NCI-H146 (cell line): ENCODE data around the gene CPT1C.
"Not testable (repeated sequence)": the region's sequence is repeated elsewhere in the genome, so short reads cannot be mapped to it uniquely, and the experiment has no call there.

Experiments used
- DNase-seq: peaks from one replicate; lab custom pipeline; 2025; lab: John Stamatoyannopoulos, UW

CPT1C gene

DNA sequence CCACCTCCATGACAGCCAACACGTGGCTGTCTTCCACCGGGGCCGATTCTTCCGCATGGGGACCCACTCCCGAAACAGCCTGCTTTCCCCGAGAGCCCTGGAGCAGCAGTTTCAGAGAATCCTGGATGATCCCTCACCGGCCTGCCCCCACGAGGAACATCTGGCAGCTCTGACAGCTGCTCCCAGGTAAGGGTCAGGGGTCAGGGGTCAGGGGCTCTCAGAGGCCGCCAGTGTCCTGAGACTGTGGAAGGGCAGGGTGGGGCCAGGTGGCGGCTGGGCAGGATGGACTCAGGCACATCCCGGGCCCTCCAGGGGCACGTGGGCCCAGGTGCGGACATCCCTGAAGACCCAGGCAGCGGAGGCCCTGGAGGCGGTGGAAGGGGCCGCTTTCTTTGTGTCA lies 15.0 kb downstream of the CPT1C start:
- no peak for DNase-seq

GRCh38 chr19:49710372-49710951 lies 19.5 kb downstream of the CPT1C start:
- no peak for DNase-seq

DNA sequence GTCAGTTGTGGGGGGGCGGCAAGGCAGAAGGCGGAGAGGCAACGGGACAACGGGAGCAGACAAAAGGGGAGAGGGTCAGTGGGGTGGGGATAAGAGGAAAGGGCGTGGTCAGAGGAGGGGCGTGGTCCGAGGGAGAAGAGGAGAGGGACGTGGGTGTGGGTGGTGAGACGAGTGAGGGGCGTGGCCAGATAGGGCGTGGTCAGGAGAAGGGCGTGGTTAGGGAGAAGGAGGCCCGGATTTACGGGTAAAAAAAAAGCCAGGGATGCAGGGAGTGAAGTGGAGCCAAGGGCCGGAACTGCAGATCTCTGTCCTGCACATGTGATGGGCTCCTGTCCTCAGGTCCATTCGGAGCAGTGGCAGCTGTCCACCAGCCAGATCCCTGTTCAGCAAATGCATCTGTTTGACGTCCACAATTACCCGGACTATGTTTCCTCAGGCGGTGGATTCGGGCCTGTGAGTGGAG lies 21.5 kb downstream of the CPT1C start:
- DNase-seq = peak; percentile 28

DNA sequence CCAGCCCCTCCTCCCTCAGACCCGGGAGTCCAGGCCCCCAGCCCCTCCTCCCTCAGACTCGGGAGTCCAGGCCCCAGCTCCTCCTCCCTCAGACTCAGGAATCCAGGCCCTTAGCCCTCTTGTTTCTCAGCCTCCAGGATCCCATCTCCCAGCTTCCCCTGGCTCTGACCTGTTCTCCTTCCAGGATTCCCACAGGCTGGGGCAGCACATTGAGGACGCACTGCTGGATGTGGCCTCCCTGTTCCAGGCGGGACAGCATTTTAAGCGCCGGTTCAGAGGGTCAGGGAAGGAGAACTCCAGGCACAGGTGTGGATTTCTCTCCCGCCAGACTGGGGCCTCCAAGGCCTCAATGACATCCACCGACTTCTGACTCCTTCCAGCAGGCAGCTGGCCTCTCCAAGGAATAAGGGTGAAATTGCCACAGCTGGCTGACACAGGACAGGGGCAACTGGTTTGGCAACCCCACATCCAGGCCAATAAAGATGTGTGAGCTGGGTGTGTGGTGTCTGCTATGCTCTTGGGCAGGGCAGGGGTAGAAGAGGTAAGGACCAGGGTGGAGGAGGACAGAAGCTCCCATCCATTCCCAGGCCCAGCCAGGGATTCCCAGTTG lies 22.4 kb downstream of the CPT1C start:
- no peak for DNase-seq

GRCh38 chr19:49716154-49716553 lies 25.2 kb downstream of the CPT1C start:
- DNase-seq = peak; percentile 21

GRCh38 chr19:49718511-49718910 lies 27.6 kb downstream of the CPT1C start:
- no peak for DNase-seq

DNA sequence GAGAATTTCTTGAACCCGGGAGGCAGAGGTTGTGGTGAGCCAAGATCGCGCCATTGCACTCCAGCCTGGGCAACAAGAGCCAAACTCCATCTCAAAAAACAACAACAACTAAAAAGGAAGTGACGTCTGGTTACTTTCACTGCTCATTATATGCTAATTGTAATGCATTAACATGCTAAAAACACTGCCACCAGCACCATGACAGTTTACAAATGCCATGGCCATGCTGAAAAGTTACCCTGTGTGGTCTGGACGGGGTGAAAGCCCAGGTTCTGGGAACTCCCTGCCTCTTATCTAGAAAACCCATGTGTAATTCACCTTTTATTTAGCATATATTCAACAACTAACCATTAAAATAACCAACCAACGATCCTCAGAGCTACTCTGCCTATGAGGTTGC lies 28.1 kb downstream of the CPT1C start:
- no peak for DNase-seq

DNA sequence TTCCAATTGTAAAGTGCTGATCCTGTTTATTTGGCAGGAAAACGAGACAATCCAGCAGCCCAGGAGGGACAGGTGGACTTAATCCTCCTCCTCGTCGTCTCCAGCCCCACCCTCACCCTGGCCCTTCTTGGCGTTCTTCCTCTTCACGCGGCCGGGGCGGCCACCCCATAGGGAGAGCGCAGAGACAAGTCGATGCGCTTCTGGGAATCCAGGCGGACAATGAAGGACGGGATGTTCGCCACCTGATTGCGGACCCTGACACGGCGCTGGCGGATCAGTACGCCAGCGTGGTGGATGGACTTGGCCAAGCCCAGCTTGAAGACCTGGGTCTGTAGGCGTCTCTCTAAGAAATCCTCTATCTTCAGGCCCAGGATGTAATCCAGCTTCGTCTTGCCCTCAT lies 28.5 kb downstream of the CPT1C start:
- DNase-seq = not testable (repeated sequence)

DNA sequence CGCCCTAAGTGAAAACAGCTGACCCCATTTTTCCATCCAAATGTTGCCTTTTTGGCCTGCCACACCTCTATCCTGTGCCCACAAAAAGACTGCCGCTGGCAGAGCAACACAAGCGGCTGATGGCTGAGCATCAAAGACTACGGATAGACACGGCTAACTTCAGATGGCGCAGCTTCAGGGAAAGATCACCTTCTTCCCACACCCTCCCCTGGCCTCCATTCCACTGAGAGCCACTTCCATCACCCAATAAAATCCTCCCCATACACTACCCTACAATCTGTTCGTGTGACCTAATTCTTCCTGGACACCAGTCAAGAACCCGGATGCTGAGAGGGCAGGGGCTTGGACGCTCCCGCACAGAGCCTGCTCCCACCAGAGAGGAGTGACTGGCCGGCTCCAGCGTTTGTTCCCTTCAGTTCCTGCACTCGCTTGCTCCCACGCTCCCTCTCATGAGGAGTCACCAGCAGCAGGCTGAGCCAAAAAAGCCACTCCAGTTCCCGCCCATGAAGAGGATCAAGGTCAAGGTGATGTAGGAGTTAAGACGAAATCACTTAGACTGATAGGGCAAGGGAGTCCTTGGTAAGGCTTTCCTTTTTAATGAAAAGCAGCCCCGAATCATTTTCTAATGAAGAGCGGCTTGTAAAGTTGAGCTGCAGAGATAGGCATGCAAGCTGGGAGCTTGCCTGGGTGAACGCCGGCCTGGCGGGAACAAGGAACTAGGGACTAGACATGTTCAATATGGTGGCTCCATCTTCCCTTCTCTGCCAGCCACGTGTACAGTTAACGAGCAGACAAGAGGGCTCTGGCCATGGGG lies 36.5 kb downstream of the CPT1C start:
- DNase-seq = no peak

- DNase-seq = no peak
Measured at GRCh38 chr19:49730166-49730565, 39.2 kb downstream of the CPT1C start.

- no peak for DNase-seq
Measured at GRCh38 chr19:49738268-49738667, 47.4 kb downstream of the CPT1C start.

DNA sequence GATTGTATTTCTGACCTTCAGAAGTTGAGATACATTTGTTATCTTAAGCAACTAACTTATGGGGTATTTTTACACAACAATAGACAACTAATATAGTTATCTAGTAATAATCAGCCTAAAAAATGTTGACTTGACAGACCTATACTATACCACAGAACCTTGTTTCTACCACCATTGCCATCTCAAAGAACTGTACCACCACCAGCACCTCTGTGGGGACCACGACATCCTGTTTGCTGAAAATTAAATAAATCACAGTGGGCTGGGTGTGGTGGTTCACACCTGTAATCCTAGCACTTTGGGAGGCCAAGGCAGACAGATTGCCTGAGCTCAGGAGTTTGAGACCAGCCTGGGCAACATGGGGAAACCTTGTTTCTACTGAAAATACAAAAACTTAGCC lies 48.2 kb downstream of the CPT1C start:
- DNase-seq = no peak

DNA sequence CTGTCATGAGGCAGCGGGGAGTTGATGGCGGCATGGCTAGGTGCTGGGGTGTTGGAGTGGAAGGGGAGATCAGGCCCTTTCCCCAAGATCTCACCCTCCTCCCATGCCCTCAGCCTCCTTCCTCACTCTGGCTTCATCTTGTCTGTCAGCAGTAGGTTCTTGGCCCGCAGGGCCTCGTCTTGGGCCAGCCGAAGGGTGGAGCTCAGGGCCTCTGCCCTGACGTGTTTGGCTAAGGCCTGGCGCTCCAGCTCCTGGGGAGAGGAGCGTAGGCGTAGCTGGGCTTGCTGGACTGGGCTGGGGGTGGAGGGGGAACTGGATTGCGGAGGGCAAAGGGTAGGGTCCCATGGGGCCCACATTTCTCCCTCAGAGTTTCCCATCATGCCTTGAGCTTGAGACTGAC lies 49.0 kb downstream of the CPT1C start:
- no peak for DNase-seq

DNA sequence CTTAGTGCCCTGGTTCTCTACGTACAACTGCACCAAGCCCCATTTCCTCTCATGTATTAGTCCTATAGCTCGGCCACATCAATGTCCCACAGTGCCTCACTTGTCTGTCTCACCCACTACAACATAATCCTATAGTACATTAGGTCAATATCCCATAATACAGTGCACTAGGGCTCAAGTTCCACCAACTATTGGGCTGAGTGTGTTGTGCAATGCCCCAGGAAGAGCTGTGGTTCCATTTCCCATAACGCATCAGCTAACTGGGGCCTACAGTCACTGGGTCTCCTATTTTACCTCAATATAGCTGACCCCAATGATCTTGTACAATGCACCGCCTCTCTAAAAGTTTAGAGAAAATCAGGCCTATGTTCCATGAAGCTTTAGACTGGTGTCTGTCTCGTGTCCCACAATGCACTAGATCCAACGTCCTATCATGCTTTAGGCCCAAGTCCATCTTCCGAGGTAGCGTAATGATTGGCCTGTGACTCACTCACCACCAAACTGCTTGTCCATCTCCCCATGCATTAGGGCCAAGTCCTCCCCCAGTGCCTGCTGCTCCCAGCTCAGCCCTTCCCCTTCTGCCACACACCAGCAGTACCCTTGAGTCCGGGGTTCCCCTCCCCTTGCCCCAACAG lies 50.4 kb downstream of the CPT1C start:
- no peak for DNase-seq

- DNase-seq = no peak
Measured at GRCh38 chr19:49744946-49745381, 54.0 kb downstream of the CPT1C start.

DNA sequence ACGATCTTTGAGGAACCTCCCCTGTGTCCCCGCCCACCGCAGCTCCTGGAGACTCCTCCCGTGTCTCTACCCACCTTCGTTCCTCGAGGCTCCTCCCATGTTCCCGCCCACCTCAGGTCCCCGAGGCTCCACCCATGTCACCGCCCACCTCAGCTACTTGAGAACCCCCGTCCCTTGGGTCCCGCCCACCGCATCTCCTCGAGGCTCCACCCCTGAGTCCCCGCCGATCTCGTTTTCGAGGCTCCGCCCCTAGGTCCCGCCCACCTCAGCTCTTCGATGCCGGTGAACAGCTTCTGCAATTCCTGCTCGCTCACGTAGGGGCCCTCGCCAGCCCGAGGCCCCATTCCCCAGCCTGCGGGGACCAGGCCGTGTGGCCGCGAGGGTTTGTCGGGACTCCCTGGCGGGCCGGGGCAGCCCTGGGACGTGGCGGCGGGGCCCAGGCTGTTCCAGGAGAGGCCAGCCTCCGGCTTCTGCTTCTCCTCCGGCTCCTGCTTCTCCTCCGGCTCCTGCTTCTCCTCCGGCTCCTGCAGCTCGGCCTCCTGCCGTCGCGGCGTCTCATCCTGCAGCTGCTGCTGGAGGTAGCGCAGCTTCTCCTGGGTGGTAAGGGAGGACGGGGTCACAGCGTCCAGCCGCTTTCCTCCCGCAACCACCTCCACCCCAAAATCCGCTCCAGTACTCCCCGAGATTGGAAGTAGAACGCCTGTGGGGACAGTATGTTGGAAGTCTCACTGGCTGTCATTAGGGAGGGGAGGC lies 55.5 kb downstream of the CPT1C start:
- no peak for DNase-seq

GRCh38 chr19:49749055-49749716 lies 58.3 kb downstream of the CPT1C start:
- DNase-seq = no peak

DNA sequence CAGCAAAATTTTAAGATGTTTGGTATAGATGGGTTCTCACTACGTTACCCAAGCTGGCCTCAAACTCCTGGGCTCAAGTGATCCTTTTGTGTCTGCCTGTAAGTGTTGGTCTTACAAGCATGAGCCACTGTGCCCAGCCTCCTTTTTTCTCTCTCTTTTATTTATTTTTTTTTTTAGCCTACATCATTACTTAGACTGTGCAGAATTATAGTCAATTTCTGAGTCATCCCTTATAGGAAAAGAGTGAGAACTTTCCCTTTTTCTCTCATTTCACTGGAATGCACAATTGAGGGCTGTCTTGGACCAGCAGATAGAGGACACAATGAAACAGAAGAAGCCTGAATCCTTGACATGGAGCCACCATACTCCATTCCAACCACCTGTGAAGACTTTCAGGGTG lies 58.9 kb downstream of the CPT1C start:
- no peak for DNase-seq

GRCh38 chr19:49752701-49753100 lies 61.8 kb downstream of the CPT1C start:
- DNase-seq = no peak

DNA sequence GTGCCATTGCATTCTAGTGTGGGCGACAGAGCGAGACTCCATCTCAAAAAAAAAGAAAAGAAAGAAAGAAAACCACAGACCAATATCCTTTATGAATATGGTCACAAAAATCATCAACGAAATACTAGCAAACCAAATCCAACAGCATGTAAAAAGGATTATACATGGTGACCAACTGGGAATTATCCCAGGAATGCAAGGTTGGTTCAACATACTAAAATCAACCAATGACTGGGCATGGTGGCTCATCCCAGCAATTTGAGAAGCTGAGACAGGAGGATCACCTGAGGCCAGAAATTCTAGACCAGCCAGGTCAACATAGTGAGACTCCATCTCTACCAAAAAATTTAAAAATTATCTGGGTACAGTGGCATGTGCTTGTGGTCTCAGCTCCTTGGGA lies 65.0 kb downstream of the CPT1C start:
- no peak for DNase-seq

DNA sequence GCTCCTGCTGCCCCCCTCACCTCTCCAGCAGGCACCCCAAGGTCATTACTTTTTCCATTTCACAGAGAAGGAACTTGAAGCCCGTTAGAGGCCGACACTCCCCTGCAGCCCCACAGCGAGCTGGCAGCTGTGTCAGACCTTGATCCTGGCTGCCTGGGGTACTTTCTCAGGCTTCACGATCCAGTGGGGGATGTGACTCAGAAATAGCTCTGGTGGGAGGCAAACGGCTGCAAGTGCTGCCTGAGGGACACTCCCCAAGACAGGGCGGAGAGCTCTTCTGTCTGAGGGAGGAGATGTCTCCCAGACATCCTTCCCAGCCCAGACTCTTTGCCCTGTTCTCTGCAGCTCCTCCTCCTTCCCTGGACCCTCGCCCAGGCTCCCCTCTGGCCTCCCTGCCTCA lies 67.4 kb downstream of the CPT1C start:
- DNase-seq = no peak

GRCh38 chr19:49761249-49761624 lies 70.3 kb downstream of the CPT1C start:
- DNase-seq = no peak
